ENCODE measurements around the gene ZNF106. TPM values are rescaled to one million over a fixed set of nuclear protein-coding genes. Genes with fewer than 3 reads are reported as not detected.

Gene ZNF106
- total RNA-seq, 1 experiment from 2014 or later = 61.4 TPM

- H3K27me3 Mint-ChIP-seq (ENCODE audit: insufficient read depth, unreplicated experiment) = no peaks in the 10 kb centered on the region
- BruUV-seq (replicated peaks) = no TSS peak
These were observed 81.9 kb downstream of the ZNF106 start for GRCh38 chr15:42409011-42409410.

DNA sequence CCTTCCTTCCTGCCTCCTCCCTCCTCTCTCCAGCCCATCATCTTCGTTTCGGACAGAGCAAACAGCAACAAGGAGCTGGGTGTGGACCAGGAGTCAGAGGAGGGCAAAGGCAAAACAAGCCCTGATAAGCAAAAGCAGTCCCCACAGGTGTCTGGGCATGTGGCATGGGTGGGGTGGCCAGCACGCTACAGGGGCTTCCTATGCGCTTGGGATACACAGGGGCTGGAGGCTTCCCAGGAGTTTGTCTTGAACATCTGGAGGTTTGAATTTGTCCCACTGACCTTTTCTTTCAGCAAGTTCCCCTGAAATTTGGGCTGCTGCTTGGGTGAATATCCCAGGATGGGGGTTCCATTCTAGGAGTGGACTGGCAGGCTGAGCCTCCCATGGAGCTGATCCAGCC is 82.8 kb downstream of the ZNF106 start:
- no peak for TF ChIP-seq CTCF (IDR thresholded peaks at IDR 0.05; ENCODE audit: unreplicated experiment)
- BruUV-seq (replicated peaks) = no TSS peak
- Mint-ChIP-seq H3K27ac (ENCODE audit: low read depth, unreplicated experiment) (no peak overlapping the region), H3K27me3 (ENCODE audit: insufficient read depth, unreplicated experiment) (no peaks in the 10 kb centered on the region), H3K36me3 (ENCODE audit: insufficient read depth, unreplicated experiment) (peaks cover 8% of the 10 kb centered on the region), H3K9me3 (ENCODE audit: unreplicated experiment) (no peaks in the 10 kb centered on the region), H3K4me3 (ENCODE audit: unreplicated experiment) (no peak overlapping the region), H3K4me1 (ENCODE audit: insufficient read depth, unreplicated experiment) (no peaks in the 10 kb centered on the region)
- no peak for DNase-seq (ENCODE audit: unreplicated experiment)
- intact Hi-C loops (cut with micrococcal nuclease) = no loop called here
- ChIA-PET POLR2A (interaction anchor here (1.2 kb wide), 1 partner anchor 10 kb away, joined by 3 read pairs; no protein-coding TSS in a partner anchor), CTCF (interaction anchor here (0.6 kb wide), 1 partner anchor 964 kb away, joined by 4 read pairs; no protein-coding TSS in a partner anchor)

More at GRCh38 chr15:42409011-42409410, 81.9 kb downstream of the ZNF106 start:
- H3K4me3 Mint-ChIP-seq (ENCODE audit: unreplicated experiment) = no peak overlapping the region
- TF ChIP-seq CTCF (IDR thresholded peaks at IDR 0.05; ENCODE audit: unreplicated experiment) = no peak
- H3K4me1 Mint-ChIP-seq (ENCODE audit: insufficient read depth, unreplicated experiment) = no peaks in the 10 kb centered on the region
- ChIA-PET CTCF (interaction anchor here (0.5 kb wide), 1 partner anchor 406 kb away, joined by 3 read pairs; no protein-coding TSS in a partner anchor), POLR2A (no interaction called here)
- no peak for DNase-seq (ENCODE audit: unreplicated experiment)
- no peak overlapping the region for H3K27ac Mint-ChIP-seq (ENCODE audit: low read depth, unreplicated experiment)
- H3K9me3 Mint-ChIP-seq (ENCODE audit: unreplicated experiment) = no peaks in the 10 kb centered on the region
- intact Hi-C loops (cut with micrococcal nuclease) = no loop called here
- H3K36me3 Mint-ChIP-seq (ENCODE audit: insufficient read depth, unreplicated experiment) = peaks cover 16% of the 10 kb centered on the region

GRCh38 chr15:42405863-42406482 is 85.0 kb downstream of the ZNF106 start:
- TF ChIP-seq CTCF (IDR thresholded peaks at IDR 0.05; ENCODE audit: unreplicated experiment) = no peak
- no peaks in the 10 kb centered on the region for H3K27me3 Mint-ChIP-seq (ENCODE audit: insufficient read depth, unreplicated experiment)
- POLR2A ChIA-PET = no interaction called here
- no peaks in the 10 kb centered on the region for H3K4me1 Mint-ChIP-seq (ENCODE audit: insufficient read depth, unreplicated experiment)
- no peak overlapping the region for H3K27ac Mint-ChIP-seq (ENCODE audit: low read depth, unreplicated experiment)
- H3K36me3 Mint-ChIP-seq (ENCODE audit: insufficient read depth, unreplicated experiment) = peaks cover 13% of the 10 kb centered on the region
- DNase-seq (ENCODE audit: unreplicated experiment) = no peak
- intact Hi-C loops (cut with micrococcal nuclease) = no loop called here
- no peak overlapping the region for H3K4me3 Mint-ChIP-seq (ENCODE audit: unreplicated experiment)
- H3K9me3 Mint-ChIP-seq (ENCODE audit: unreplicated experiment) = no peaks in the 10 kb centered on the region
- no TSS peak for BruUV-seq (replicated peaks)
- CTCF ChIA-PET = no interaction called here

DNA sequence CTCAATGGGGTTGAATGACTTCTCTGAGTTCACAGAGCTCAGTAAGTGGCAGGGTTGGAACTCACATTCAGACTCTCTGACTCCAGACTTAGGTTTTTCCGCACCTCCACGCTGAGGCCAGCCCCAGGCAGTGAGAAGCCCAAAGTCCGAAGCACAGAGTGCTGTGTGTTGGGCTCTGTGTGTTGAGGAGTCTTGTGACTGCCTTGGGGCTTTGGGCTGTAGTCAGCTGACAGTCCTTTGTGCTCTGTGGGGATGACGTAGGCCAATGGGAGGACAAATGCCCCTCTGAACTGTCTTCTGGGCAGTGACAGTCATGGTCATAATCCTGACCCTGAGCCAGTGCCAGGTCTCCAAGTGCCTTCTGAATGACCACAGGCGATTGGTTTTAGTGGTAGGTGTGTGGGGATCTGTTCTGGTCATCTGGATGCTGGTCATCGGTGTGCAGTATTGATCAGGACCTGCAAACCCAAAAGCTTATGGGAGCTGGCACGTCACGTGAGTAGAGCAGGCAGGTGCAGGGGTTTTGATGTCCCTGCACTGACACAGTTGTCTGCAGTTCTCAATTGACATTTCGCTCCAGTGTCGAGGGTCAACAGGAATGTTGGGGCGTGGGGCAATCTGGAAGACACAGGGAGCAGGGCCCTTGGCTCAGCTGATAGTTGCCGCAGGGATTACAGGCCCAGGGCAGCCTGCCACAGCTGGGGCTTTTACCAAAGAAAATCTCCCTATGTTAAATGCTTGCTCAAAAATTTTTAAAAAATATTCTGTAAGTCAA is 86.3 kb downstream of the ZNF106 start:
- POLR2A ChIA-PET = no interaction called here
- H3K4me1 Mint-ChIP-seq (ENCODE audit: insufficient read depth, unreplicated experiment) = no peaks in the 10 kb centered on the region

More for the DNA sequence above, 86.3 kb downstream of the ZNF106 start:
- Mint-ChIP-seq H3K36me3 (ENCODE audit: insufficient read depth, unreplicated experiment) (peaks cover 13% of the 10 kb centered on the region), H3K27me3 (ENCODE audit: insufficient read depth, unreplicated experiment) (no peaks in the 10 kb centered on the region), H3K9me3 (ENCODE audit: unreplicated experiment) (no peaks in the 10 kb centered on the region), H3K4me3 (ENCODE audit: unreplicated experiment) (no peak overlapping the region), H3K27ac (ENCODE audit: low read depth, unreplicated experiment) (no peak overlapping the region)
- no peak for DNase-seq (ENCODE audit: unreplicated experiment)
- CTCF ChIA-PET = interaction anchor here (0.6 to 0.9 kb wide), 3 partner anchors 16 to 325 kb away, joined by 3 read pairs; no protein-coding TSS in a partner anchor
- TF ChIP-seq CTCF (IDR thresholded peaks at IDR 0.05; ENCODE audit: unreplicated experiment) = no peak
- no TSS peak for BruUV-seq (replicated peaks)
- intact Hi-C loops (cut with micrococcal nuclease) = no loop called here

Data from MCF 10A (cell line).